Measurements from ENCODE around the gene CCDC170. TPM values are rescaled to one million over a fixed set of nuclear protein-coding genes. Genes with fewer than 3 reads are reported as not detected.

CCDC170 gene
- total and polyA plus RNA-seq, 2 experiments from 2014 or later = 1.2 TPM

DNA sequence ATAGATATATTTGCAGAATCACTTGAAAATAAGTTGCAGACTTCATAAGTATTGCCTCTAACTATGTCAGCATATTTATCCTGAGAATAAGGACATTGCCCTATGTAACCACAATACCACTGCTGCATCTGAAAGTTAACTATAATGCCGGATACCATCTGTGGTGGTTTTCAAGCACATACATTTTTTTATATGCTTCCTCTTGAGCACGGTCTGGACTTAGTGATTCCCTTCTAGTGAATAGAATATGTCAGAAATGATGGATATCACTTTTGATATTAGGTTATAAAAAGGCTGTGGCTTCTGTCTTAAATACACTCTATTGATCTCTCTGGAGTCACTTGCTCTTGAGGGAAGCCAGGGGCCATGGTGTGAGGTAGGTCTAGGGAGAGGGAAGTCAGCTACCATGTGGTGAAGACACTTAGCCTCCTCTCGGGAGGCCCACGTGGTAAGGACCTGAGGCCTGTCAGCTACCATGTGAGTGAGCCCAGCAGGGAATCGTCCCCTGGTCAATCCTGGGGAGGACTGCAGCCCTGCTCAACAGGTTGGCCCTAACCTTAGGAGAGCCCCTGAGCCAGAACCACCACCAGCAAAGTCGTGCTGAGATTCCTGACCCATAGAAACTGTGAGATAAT is 57.5 kb downstream of the CCDC170 start:
- Histone ChIP-seq H2AFZ (no peak overlapping the region), H3K27ac (no peak overlapping the region), H3K4me2 (no peak overlapping the region), H3K9me3 (ENCODE audit: low read depth) (no peaks in the 10 kb centered on the region), H3K79me2 (no peaks in the 10 kb centered on the region), H3K9me2 (replicated peaks; ENCODE audit: insufficient read depth) (no peaks in the 10 kb centered on the region), H4K20me1 (ENCODE audit: insufficient read depth, poor library complexity, severe bottlenecking) (no peaks in the 10 kb centered on the region), H3K27me3 (no peaks in the 10 kb centered on the region), H3K4me1 (ENCODE audit: insufficient read depth) (no peaks in the 10 kb centered on the region), H3K36me3 (replicated peaks; ENCODE audit: insufficient read depth, low read depth) (no peaks in the 10 kb centered on the region), H3K4me3 (no peak overlapping the region)
- 72% methylated on average over 6 of the region's 6 CpGs for WGBS (ENCODE audit: low lambda C conversion rate, missing lambda C conversion rate)
- TF ChIP-seq, protein P1, sequence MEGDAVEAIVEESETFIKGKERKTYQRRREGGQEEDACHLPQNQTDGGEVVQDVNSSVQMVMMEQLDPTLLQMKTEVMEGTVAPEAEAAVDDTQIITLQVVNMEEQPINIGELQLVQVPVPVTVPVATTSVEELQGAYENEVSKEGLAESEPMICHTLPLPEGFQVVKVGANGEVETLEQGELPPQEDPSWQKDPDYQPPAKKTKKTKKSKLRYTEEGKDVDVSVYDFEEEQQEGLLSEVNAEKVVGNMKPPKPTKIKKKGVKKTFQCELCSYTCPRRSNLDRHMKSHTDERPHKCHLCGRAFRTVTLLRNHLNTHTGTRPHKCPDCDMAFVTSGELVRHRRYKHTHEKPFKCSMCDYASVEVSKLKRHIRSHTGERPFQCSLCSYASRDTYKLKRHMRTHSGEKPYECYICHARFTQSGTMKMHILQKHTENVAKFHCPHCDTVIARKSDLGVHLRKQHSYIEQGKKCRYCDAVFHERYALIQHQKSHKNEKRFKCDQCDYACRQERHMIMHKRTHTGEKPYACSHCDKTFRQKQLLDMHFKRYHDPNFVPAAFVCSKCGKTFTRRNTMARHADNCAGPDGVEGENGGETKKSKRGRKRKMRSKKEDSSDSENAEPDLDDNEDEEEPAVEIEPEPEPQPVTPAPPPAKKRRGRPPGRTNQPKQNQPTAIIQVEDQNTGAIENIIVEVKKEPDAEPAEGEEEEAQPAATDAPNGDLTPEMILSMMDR (IDR thresholded peaks at IDR 0.05; ENCODE audit: poor library complexity) = no peak
- TF ChIP-seq EZH2 (IDR thresholded peaks at IDR 0.05; ENCODE audit: borderline replicate concordance) (no peak), EZH2phosphoT487 (IDR thresholded peaks at IDR 0.05; ENCODE audit: low read depth, severe bottlenecking, unreplicated experiment) (no peak)
- no peak for DNase-seq (ENCODE audit: low spot score)

GRCh38 chr6:151553416-151554165 is 59.8 kb downstream of the CCDC170 start:
- Histone ChIP-seq H3K9me2 (replicated peaks; ENCODE audit: insufficient read depth) (no peaks in the 10 kb centered on the region), H4K20me1 (ENCODE audit: insufficient read depth, poor library complexity, severe bottlenecking) (no peaks in the 10 kb centered on the region), H3K9me3 (ENCODE audit: low read depth) (peaks cover 1% of the 10 kb centered on the region), H3K79me2 (no peaks in the 10 kb centered on the region), H3K27ac (no peak overlapping the region), H3K36me3 (replicated peaks; ENCODE audit: insufficient read depth, low read depth) (no peaks in the 10 kb centered on the region), H3K4me2 (no peak overlapping the region), H3K4me1 (ENCODE audit: insufficient read depth) (no peaks in the 10 kb centered on the region), H2AFZ (no peak overlapping the region), H3K4me3 (no peak overlapping the region), H3K27me3 (no peaks in the 10 kb centered on the region)
- WGBS (ENCODE audit: low lambda C conversion rate, missing lambda C conversion rate) = 85% methylated on average over 3 of the region's 3 CpGs
- TF ChIP-seq, protein P1 (IDR thresholded peaks at IDR 0.05; ENCODE audit: poor library complexity) = no peak
- TF ChIP-seq EZH2phosphoT487 (IDR thresholded peaks at IDR 0.05; ENCODE audit: low read depth, severe bottlenecking, unreplicated experiment) (no peak), EZH2 (IDR thresholded peaks at IDR 0.05; ENCODE audit: borderline replicate concordance) (no peak)
- no peak for DNase-seq (ENCODE audit: low spot score)

DNA sequence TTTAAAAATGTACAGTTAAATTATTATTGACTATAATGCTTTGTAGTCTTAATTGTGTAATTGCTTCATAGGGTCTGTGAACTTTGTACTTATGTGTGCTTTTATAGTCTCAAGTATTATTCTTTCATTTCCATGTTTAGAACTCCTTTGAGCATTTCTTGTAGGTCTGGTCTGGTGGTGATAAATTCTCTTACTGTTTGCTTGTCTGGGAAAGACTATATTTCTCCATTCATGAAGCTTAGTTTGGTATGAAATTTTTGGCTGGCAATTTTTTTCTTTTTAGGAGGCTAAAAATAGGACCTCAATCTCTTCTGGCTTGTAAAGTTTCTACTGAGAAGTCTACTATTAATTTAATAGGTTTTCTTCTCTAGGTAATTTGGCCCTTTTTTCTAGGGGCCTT is 67.4 kb downstream of the CCDC170 start:
- Histone ChIP-seq H3K4me1 (ENCODE audit: insufficient read depth) (no peaks in the 10 kb centered on the region), H3K9me3 (ENCODE audit: low read depth) (peaks cover 3% of the 10 kb centered on the region), H3K36me3 (replicated peaks; ENCODE audit: insufficient read depth, low read depth) (no peaks in the 10 kb centered on the region), H3K79me2 (no peaks in the 10 kb centered on the region), H3K4me3 (no peak overlapping the region), H2AFZ (no peak overlapping the region), H3K27me3 (no peaks in the 10 kb centered on the region), H3K4me2 (no peak overlapping the region), H4K20me1 (ENCODE audit: insufficient read depth, poor library complexity, severe bottlenecking) (no peaks in the 10 kb centered on the region), H3K27ac (no peak overlapping the region), H3K9me2 (replicated peaks; ENCODE audit: insufficient read depth) (no peaks in the 10 kb centered on the region)
- TF ChIP-seq, protein P1 (IDR thresholded peaks at IDR 0.05; ENCODE audit: poor library complexity) = no peak
- TF ChIP-seq EZH2phosphoT487 (IDR thresholded peaks at IDR 0.05; ENCODE audit: low read depth, severe bottlenecking, unreplicated experiment) = no peak
- DNase-seq (ENCODE audit: low spot score) = no peak
